OCI-LY7 (cell line): ENCODE results near the gene LRRFIP2.

Experiments
- EZH2phosphoT487 ChIP-seq: fragments of 200-600 bp; sonication (generic); IDR thresholded peaks from 2 replicates; pipeline ENCODE4 v1.6.1; 2018; ENCODE audit warnings: low read depth, borderline replicate concordance, mild to moderate bottlenecking, mixed run types, antibody characterized with exemption, low read length, moderate library complexity, mixed read lengths
- TF ChIP-seq, protein P1 (sequence below): fragments of 200-600 bp; sonication (generic); conservative IDR thresholded peaks from 2 replicates; pipeline ENCODE4 v1.5.1; 2014; ENCODE audit warnings: mild to moderate bottlenecking, antibody characterized with exemption, low read length, moderate library complexity, mixed read lengths

DNA sequence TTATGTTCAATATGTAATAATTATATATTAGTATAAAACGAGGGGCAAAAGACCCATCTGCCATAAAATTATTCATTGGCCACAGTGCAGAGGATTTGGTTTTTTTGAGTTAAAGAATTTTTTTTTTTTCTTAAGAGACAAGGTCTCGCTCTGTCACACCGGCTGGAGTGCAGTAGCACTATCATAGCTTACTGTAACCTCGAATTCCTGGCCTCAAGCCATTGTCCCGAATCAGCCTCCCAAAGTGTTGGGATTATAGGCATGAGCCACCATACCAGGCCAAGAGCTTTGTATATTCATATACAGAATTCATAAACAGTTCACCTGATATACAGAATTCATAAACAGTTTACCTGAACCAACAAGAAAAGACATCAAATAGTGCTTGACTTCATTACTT, 20.2 kb upstream of the LRRFIP2 start:
- TF ChIP-seq, protein P1, sequence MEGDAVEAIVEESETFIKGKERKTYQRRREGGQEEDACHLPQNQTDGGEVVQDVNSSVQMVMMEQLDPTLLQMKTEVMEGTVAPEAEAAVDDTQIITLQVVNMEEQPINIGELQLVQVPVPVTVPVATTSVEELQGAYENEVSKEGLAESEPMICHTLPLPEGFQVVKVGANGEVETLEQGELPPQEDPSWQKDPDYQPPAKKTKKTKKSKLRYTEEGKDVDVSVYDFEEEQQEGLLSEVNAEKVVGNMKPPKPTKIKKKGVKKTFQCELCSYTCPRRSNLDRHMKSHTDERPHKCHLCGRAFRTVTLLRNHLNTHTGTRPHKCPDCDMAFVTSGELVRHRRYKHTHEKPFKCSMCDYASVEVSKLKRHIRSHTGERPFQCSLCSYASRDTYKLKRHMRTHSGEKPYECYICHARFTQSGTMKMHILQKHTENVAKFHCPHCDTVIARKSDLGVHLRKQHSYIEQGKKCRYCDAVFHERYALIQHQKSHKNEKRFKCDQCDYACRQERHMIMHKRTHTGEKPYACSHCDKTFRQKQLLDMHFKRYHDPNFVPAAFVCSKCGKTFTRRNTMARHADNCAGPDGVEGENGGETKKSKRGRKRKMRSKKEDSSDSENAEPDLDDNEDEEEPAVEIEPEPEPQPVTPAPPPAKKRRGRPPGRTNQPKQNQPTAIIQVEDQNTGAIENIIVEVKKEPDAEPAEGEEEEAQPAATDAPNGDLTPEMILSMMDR, result no peak
- TF ChIP-seq EZH2phosphoT487, result no peak
